SK-N-SH (cell line): ENCODE data around the gene ADGRD2. TPM values are rescaled to one million over a fixed set of nuclear protein-coding genes. Genes with fewer than 3 reads are reported as not detected.

Experiments
- CTCF ChIA-PET: fragments of 300-600, 350-600 bp; formaldehyde crosslinking; extraction: SDS; loops from one replicate; lab custom pipeline; 2021; lab: Yijun Ruan, JAX
- POLR2A ChIA-PET: fragments of 350-600 bp; sonication (Branson Sonifier 250); formaldehyde crosslinking; extraction: SDS; loops from one replicate; lab custom pipeline; 2020; ENCODE audit warnings: antibody characterized with exemption, inconsistent platforms; lab: Yijun Ruan, JAX
- DNase-seq: peaks from one replicate; pipeline ENCODE4 v3.0.0; 2012
- H2AFZ ChIP-seq: fragments of 200-600 bp; sonication (generic); 2 replicates; pipeline ENCODE4 v1.8.1; 2016; ENCODE audit warnings: antibody characterized with exemption, mild to moderate bottlenecking, low read depth
- H3F3A ChIP-seq: fragments of 200-600 bp; sonication (generic); replicated peaks from 2 replicates; pipeline ENCODE3; 2016; ENCODE audit warnings: antibody characterized with exemption, mild to moderate bottlenecking; ENCODE audit not compliant: insufficient read depth
- H3K27ac ChIP-seq, 2 experiments: fragments of 200-500 bp in 1 of 2; fragments of 200-600 bp in 1 of 2; sonication (Bioruptor generic) in 1 of 2; sonication (generic), shearing (Covaris generic) in 1 of 2; 2 replicates each; pipeline versions ENCODE4 v1.5.1 to v1.6.1; 2014 to 2016; ENCODE audit warnings: low read depth in 2 of 2, inconsistent platforms in 1 of 2, low read length in 1 of 2, mild to moderate bottlenecking in 1 of 2, mixed read lengths in 1 of 2
- H3K27me3 ChIP-seq: fragments of 200-600 bp; sonication (generic), shearing (Covaris generic); 2 replicates; pipeline ENCODE4 v1.6.1; 2016; ENCODE audit warnings: mixed run types; ENCODE audit not compliant: insufficient read depth
- H3K36me3 ChIP-seq, 2 experiments: fragments of 200-500 bp in 1 of 2; fragments of 200-600 bp in 1 of 2; sonication (Bioruptor generic) in 1 of 2; sonication (generic) in 1 of 2; replicated peaks in 1 of 2; 2 replicates each; pipeline versions ENCODE3 to v1.5.1; 2014 to 2016; ENCODE audit warnings: low read length in 1 of 2, mild to moderate bottlenecking in 1 of 2; ENCODE audit not compliant: insufficient read depth in 2 of 2, control insufficient read depth in 1 of 2
- H3K4me1 ChIP-seq, 2 experiments: fragments of 200-500 bp in 1 of 2; fragments of 200-600 bp in 1 of 2; sonication (Bioruptor generic) in 1 of 2; sonication (generic), shearing (Covaris generic) in 1 of 2; 2 replicates each; pipeline versions ENCODE4 v1.5.1 to v1.6.1; 2014 to 2016; ENCODE audit warnings: low read depth in 1 of 2, low read length in 1 of 2, mixed run types in 1 of 2; ENCODE audit not compliant: insufficient read depth in 2 of 2, control insufficient read depth in 1 of 2
- H3K4me2 ChIP-seq: fragments of 200-600 bp; sonication (generic), shearing (Covaris generic); 2 replicates; pipeline ENCODE4 v1.6.1; 2017; ENCODE audit warnings: mixed run types
- H3K4me3 ChIP-seq, 2 experiments: fragments of 200-500 bp in 1 of 2; fragments of 200-600 bp in 1 of 2; sonication (Bioruptor generic) in 1 of 2; sonication (generic), shearing (Covaris generic) in 1 of 2; 2 replicates each; pipeline versions ENCODE4 v1.5.1 to v1.8.1; 2014 to 2016; ENCODE audit warnings: low read depth in 2 of 2, inconsistent platforms in 1 of 2, low read length in 1 of 2, mild to moderate bottlenecking in 1 of 2, mixed read lengths in 1 of 2, moderate library complexity in 1 of 2
- H3K79me2 ChIP-seq: fragments of 200-600 bp; sonication (generic); 2 replicates; pipeline ENCODE4 v1.8.1; 2017; ENCODE audit warnings: mild to moderate bottlenecking; ENCODE audit not compliant: insufficient read depth
- H3K9ac ChIP-seq: fragments of 200-600 bp; sonication (generic); 2 replicates; pipeline ENCODE4 v1.6.1; 2017; ENCODE audit warnings: mixed run types
- H3K9me2 ChIP-seq: fragments of 200-600 bp; sonication (generic); 2 replicates; pipeline ENCODE4 v1.6.1; 2017; ENCODE audit warnings: mixed run types
- H3K9me3 ChIP-seq: fragments of 200-600 bp; sonication (generic); 2 replicates; pipeline ENCODE4 v1.6.1; 2017; ENCODE audit warnings: mixed run types, mild to moderate bottlenecking, moderate library complexity
- H4K20me1 ChIP-seq: fragments of 200-600 bp; sonication (generic); 2 replicates; pipeline ENCODE4 v1.6.1; 2017; ENCODE audit warnings: mild to moderate bottlenecking, mixed run types; ENCODE audit not compliant: insufficient read depth
- CHD2 ChIP-seq: fragments of 150-350 bp; IDR thresholded peaks from 2 replicates; pipeline ENCODE4 v1.6.1; 2018; ENCODE audit warnings: low read length; ENCODE audit not compliant: partially characterized antibody
- GATA2 ChIP-seq: sonication (generic); formaldehyde crosslinking; IDR thresholded peaks from 2 replicates; pipeline ENCODE4 v1.5.0; 2020; ENCODE audit warnings: mild to moderate bottlenecking, missing genetic modification reagents
- MAX ChIP-seq: IDR thresholded peaks from 2 replicates; pipeline ENCODE4 v1.4.0; 2012; ENCODE audit warnings: low read depth
- NFIC ChIP-seq: IDR thresholded peaks from 2 replicates; pipeline ENCODE4 v1.4.0; 2012; ENCODE audit warnings: borderline replicate concordance
- PBX3 ChIP-seq: IDR thresholded peaks from 2 replicates; pipeline ENCODE4; 2012
- REST ChIP-seq: IDR thresholded peaks from 2 replicates; pipeline ENCODE4 v1.6.1; 2012; ENCODE audit warnings: mild to moderate bottlenecking, low read depth, low read length, moderate library complexity
- TCF12 ChIP-seq: IDR thresholded peaks from 2 replicates; pipeline ENCODE4 v1.4.0; 2012
- TEAD4 ChIP-seq: IDR thresholded peaks from 2 replicates; pipeline ENCODE4 v1.4.0; 2012; ENCODE audit warnings: mild to moderate bottlenecking, borderline replicate concordance; ENCODE audit not compliant: insufficient read depth
- USF1 ChIP-seq: IDR thresholded peaks from 2 replicates; pipeline ENCODE4 v1.4.0; 2012; ENCODE audit warnings: low read depth, borderline replicate concordance
- USF2 ChIP-seq: fragments of 150-350 bp; IDR thresholded peaks from 2 replicates; pipeline ENCODE4 v1.6.1; 2017; ENCODE audit warnings: antibody characterized with exemption, low read length, low read depth, borderline replicate concordance
- YY1 ChIP-seq: IDR thresholded peaks from 2 replicates; pipeline ENCODE4 v1.4.0; 2012; ENCODE audit warnings: low read depth, mild to moderate bottlenecking
- ZBTB33 ChIP-seq: IDR thresholded peaks from 2 replicates; pipeline ENCODE4 v1.4.0; 2012; ENCODE audit warnings: low read depth, borderline replicate concordance
- WGBS: methylation state at CpG from one replicate; pipeline ENCODE4 v1.1.6; 2017; ENCODE audit warnings: low lambda C conversion rate; 5-methylcytosine and 5-hydroxymethylcytosine counted together
- polyA plus RNA-seq, 3 experiments: library from polyadenylated mRNA; depleted of rRNA; stranded (reverse); fragments of >200 nt; gene quantifications; 2 replicates each; pipeline ENCODE4 v1.2.3, GENCODE V29; 2012

The ADGRD2 gene
- polyA plus RNA-seq, 1 of the 3 experiments (the other 2 are of a cell fraction) = 0.05 TPM

- TF ChIP-seq USF1 = no peak
- TF ChIP-seq, all 33 proteins: peak for 0
These were observed 63.9 kb downstream of the ADGRD2 start (continued) for GRCh38 chr9:124514125-124514524.

GRCh38 chr9:124514874-124515273, 64.6 kb downstream of the ADGRD2 start:
- no peak for DNase-seq
- Histone ChIP-seq H3F3A (no peaks in the 10 kb centered on the region), H3K79me2 (no peaks in the 10 kb centered on the region), H3K9me3 (no peaks in the 10 kb centered on the region), H2AFZ (no peak overlapping the region), H4K20me1 (no peaks in the 10 kb centered on the region), H3K4me2 (no peak overlapping the region), H3K36me3 (no peaks in the 10 kb centered on the region), H3K4me3 (no peak overlapping the region), H3K27me3 (no peaks in the 10 kb centered on the region), H3K9me2 (no peaks in the 10 kb centered on the region), H3K4me1 (peaks cover 0 to 31% of the 10 kb centered on the region in 2 experiments; a peak in 2 of 4 replicates), H3K9ac (no peak overlapping the region), H3K27ac (no peak overlapping the region)
- CTCF ChIA-PET = interaction anchor here (1.0 to 5.0 kb wide), 4 partner anchors 12 to 95 kb away, joined by 3 to 20 read pairs (median 11); no protein-coding TSS in a partner anchor
- POLR2A ChIA-PET = no interaction called here
- TF ChIP-seq USF2 (no peak), YY1 (no peak), TCF12 (no peak), MAX (no peak), ZBTB33 (no peak), USF1 (no peak), GATA2 (CRISPR knock-in tag) (no peak), NFIC (no peak)
- 91% methylated on average over 5 of the region's 5 CpGs for WGBS

- POLR2A ChIA-PET = no interaction called here
- CTCF ChIA-PET = interaction anchor here (0.8 to 1.2 kb wide), 3 partner anchors 18 to 254 kb away, joined by 3 read pairs; partner anchors contain the start of gene NR6A1
- TF ChIP-seq PBX3 (no peak), ZBTB33 (no peak), TEAD4 (no peak), CHD2 (no peak), REST (no peak)
These were observed 67.3 kb downstream of the ADGRD2 start for GRCh38 chr9:124517600-124517999.

More at GRCh38 chr9:124517600-124517999, 67.3 kb downstream of the ADGRD2 start:
- Histone ChIP-seq H3K4me1 (peaks cover 0 to 16% of the 10 kb centered on the region in 2 experiments; a peak in 1 of 4 replicates), H3K79me2 (no peaks in the 10 kb centered on the region), H3K9me3 (no peaks in the 10 kb centered on the region), H3K4me3 (no peak overlapping the region), H2AFZ (no peak overlapping the region), H3K9me2 (no peaks in the 10 kb centered on the region), H3K27ac (no peak overlapping the region), H3F3A (no peaks in the 10 kb centered on the region), H3K36me3 (no peaks in the 10 kb centered on the region), H3K27me3 (no peaks in the 10 kb centered on the region), H3K4me2 (no peak overlapping the region), H4K20me1 (no peaks in the 10 kb centered on the region), H3K9ac (no peak overlapping the region)
- no peak for DNase-seq
- 82% methylated on average over 5 of the region's 5 CpGs for WGBS
